IPS-20b (cell line): ENCODE results near the gene MCF2L.

Experiments used
- H3K27ac ChIP-seq: one replicate; pipeline ENCODE4 v1.5.1; 2013; ENCODE audit warnings: low read length
- H3K27me3 ChIP-seq: 2 replicates; pipeline ENCODE4 v1.6.1; 2013; ENCODE audit warnings: mild to moderate bottlenecking, low read length, inconsistent platforms; ENCODE audit not compliant: insufficient read depth
- H3K36me3 ChIP-seq: 2 replicates; pipeline ENCODE4 v1.6.1; 2013; ENCODE audit warnings: low read depth, mild to moderate bottlenecking, inconsistent platforms, low read length, moderate library complexity; ENCODE audit not compliant: insufficient read depth
- H3K4me1 ChIP-seq: 2 replicates; pipeline ENCODE4 v1.6.1; 2013; ENCODE audit warnings: mild to moderate bottlenecking, control low read depth, inconsistent platforms, low read length, moderate library complexity; ENCODE audit not compliant: insufficient read depth
- H3K4me3 ChIP-seq: 2 replicates; pipeline ENCODE4 v1.5.1; 2013; ENCODE audit warnings: mild to moderate bottlenecking, low read length, inconsistent platforms
- H3K9ac ChIP-seq: 2 replicates; pipeline ENCODE4 v1.6.1; 2013; ENCODE audit warnings: low read depth, mild to moderate bottlenecking, inconsistent platforms, low read length, moderate library complexity
- H3K9me3 ChIP-seq: 2 replicates; pipeline ENCODE4 v1.6.1; 2013; ENCODE audit warnings: mild to moderate bottlenecking, low read depth, low read length, inconsistent platforms; ENCODE audit not compliant: insufficient read depth

Gene MCF2L

DNA sequence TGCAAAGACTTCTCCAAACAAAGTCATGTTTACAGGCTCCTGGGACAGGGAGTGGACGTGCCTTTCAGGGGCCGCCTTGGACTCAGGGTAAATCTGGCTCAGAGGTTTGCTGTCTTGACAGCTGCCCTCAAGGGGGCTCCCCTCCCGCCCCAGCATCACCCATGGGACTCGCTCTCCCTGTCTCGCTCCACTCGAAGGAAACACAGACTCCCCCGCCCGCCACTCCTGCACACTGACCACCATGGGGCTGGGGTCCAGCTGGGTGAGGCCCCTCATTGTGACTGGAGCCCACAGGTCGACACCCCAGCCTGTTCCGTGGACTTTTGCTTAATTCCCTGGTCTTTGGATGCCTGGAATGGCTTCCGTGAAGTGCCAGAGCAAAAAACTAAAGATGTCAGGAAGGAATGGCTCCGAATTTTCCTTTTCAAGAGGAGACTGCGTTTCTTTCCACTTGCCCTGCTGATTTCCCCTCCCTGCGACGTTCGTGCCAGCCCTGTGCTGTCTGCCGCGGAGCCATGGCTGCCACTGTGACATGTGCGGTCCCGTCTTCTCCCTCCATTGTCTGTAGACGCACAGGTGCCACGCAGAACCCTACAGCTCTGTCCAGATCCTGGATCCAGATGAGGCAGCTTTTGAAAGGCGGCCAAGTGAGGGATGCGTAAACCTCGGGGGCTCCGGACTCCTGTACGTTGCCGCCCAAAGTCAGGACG is 48.6 kb downstream of the MCF2L start:
- Histone ChIP-seq H3K4me3 (no peak overlapping the region), H3K4me1 (no peaks in the 10 kb centered on the region), H3K36me3 (no peaks in the 10 kb centered on the region), H3K9ac (no peak overlapping the region), H3K27ac (no peak overlapping the region), H3K9me3 (no peaks in the 10 kb centered on the region), H3K27me3 (no peaks in the 10 kb centered on the region)

DNA sequence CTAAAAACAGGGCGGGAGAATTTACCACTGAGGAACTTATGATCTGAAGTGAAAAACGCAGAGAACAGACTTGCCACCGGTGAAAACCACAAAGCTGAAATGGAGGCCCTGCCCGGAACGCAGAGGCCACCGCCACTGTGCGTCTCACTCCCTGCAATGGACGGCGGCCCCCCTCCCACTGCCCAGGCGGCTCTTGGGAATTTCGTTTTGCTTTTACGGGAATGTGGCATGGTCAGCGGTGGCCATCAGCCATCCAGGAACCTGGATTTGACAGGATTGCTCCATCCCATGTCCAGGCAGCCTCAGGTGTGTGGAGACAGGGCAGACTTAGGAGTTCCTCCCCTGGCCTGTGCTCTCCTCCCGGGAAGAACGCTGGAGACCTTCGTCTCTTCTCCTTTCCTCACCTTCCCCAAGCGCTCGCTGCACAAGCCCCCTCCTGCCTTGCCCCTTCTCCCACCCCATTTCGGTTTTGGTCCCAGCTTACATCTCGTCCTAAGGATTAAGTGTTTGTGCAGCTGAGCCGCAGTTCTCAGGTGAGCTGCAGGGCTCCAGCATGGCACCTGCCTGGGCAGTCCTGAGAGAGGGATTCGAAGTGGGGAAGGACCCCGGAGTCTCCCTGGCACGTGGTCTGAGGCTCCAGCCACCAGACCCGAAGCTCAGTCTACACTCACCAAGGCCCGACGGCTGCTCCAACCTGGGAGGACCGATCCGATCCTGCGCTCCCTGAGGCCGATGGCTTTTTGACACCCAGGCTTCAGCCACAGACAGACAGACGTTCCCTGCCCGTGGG is 49.9 kb downstream of the MCF2L start:
- H3K27ac ChIP-seq = no peak overlapping the region
- no peaks in the 10 kb centered on the region for H3K36me3 ChIP-seq
- H3K9me3 ChIP-seq = no peaks in the 10 kb centered on the region
- H3K9ac ChIP-seq = no peak overlapping the region
- peaks cover 2% of the 10 kb centered on the region; the same call in 1 of the 2 replicates for H3K4me1 ChIP-seq
- no peaks in the 10 kb centered on the region for H3K27me3 ChIP-seq
- no peak overlapping the region for H3K4me3 ChIP-seq

DNA sequence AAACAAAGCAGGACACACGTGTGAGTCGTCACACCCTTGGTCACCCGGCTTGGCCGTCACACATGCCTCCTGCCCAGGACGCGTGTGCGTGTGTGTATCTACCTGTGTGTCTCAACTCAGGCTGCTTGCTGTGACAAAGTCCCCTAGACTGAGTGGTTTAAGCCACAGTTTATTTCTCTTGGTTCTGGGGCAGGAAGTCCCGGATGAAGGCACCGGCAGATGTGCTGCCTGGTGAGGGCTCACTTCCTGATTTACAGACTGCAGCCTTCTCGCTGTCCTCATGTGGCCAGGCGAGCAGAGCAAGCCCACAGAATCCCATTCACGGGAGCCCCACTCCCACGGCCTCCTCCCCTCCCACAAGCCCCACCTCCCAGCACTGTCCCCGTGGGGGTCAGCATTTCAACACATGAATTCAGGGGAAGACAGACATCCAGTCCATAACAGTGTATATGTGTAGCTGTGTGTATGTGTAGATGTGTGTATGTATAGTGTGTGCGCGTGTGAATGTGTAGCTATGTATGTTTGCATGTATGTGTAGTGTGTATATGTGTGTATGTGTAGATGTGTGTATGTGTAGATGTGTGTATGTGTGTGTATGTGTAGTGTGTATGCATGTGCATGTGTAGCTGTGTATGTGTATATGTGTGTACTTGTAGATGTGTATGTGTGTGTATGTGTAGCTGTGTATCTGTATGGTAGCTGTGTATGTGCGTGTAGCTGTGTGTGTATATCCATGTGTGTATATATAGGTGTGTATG is 51.5 kb downstream of the MCF2L start:
- no peaks in the 10 kb centered on the region for H3K36me3 ChIP-seq
- H3K27me3 ChIP-seq = no peaks in the 10 kb centered on the region; the same call in 1 of the 2 replicates
- peaks cover 2% of the 10 kb centered on the region; the same call in 1 of the 2 replicates for H3K4me1 ChIP-seq
- H3K27ac ChIP-seq = no peak overlapping the region
- H3K9ac ChIP-seq = no peak overlapping the region
- H3K9me3 ChIP-seq = no peaks in the 10 kb centered on the region
- H3K4me3 ChIP-seq = no peak overlapping the region

DNA sequence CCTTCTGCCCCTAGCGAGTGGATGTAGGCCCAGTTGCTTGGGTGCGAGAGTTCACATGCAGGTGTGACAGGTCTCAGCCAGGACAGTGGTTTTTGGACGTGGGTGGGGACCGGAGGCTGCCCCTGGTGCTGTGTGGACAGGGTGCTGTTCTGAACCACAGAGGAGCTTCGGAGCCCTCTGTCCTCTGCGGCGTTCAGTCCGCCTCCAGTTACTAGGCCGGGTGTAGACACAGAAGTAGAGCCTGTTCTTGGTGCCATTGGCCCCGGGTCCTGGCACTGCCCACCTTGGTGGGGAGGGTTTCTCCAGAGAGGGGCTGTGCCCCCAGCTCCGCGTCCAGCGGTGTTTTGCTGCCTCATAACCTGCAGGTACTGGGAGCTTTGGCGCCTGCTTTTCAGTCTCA is 52.4 kb downstream of the MCF2L start:
- Histone ChIP-seq H3K27me3 (no peaks in the 10 kb centered on the region; the same call in 1 of the 2 replicates), H3K4me3 (no peak overlapping the region), H3K4me1 (peaks cover 2% of the 10 kb centered on the region; the same call in 1 of the 2 replicates), H3K36me3 (no peaks in the 10 kb centered on the region), H3K9me3 (no peaks in the 10 kb centered on the region), H3K27ac (no peak overlapping the region), H3K9ac (no peak overlapping the region)

DNA sequence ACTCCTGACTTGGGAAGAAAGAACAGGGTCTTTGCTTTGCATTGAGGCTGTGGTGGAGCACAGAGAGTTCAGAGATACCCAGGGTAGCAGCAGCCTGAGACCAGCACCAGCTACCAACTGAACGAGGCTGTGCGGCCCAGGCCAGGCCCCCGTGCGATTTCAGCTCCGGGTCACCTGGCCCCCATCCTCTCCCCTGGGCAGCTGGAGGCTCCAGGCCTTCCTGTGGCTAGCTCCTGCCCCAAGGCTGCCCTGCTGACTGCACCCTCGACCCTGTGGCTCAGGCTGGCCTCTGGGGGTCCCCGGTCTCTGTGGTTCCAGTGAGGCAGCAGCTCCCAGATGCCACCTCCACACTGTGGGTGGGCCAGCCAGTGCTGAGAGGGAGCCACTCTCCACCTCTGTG is 52.8 kb downstream of the MCF2L start:
- no peaks in the 10 kb centered on the region; the same call in 1 of the 2 replicates for H3K27me3 ChIP-seq
- H3K9ac ChIP-seq = no peak overlapping the region
- no peaks in the 10 kb centered on the region for H3K9me3 ChIP-seq
- no peaks in the 10 kb centered on the region for H3K36me3 ChIP-seq
- no peak overlapping the region for H3K27ac ChIP-seq
- H3K4me3 ChIP-seq = no peak overlapping the region
- peaks cover 2% of the 10 kb centered on the region; the same call in 1 of the 2 replicates for H3K4me1 ChIP-seq

DNA sequence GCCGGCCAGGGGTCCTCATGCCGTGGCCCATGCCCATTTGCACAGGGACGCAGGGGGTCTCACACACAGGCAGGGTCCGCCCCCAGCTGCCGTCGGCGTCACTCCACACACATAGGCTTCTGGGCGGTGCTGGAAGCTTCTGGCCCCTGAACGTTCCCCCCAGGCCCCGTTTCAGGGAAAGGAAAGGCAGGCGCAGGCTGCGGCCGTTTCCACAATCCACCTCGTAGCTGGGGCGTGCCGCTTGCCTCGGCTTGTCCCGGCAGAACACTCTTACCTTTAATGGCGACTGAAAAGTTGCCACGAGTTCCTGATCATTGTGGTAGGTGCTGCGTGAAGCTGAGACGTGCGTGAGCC is 53.4 kb downstream of the MCF2L start:
- no peaks in the 10 kb centered on the region for H3K36me3 ChIP-seq
- H3K4me1 ChIP-seq = peaks cover 2% of the 10 kb centered on the region; the same call in 1 of the 2 replicates
- no peaks in the 10 kb centered on the region; the same call in 1 of the 2 replicates for H3K27me3 ChIP-seq
- no peaks in the 10 kb centered on the region for H3K9me3 ChIP-seq
- H3K9ac ChIP-seq = peak overlapping the region; percentile 44; the same call in 1 of the 2 replicates
- no peak overlapping the region for H3K27ac ChIP-seq
- H3K4me3 ChIP-seq = no peak overlapping the region

DNA sequence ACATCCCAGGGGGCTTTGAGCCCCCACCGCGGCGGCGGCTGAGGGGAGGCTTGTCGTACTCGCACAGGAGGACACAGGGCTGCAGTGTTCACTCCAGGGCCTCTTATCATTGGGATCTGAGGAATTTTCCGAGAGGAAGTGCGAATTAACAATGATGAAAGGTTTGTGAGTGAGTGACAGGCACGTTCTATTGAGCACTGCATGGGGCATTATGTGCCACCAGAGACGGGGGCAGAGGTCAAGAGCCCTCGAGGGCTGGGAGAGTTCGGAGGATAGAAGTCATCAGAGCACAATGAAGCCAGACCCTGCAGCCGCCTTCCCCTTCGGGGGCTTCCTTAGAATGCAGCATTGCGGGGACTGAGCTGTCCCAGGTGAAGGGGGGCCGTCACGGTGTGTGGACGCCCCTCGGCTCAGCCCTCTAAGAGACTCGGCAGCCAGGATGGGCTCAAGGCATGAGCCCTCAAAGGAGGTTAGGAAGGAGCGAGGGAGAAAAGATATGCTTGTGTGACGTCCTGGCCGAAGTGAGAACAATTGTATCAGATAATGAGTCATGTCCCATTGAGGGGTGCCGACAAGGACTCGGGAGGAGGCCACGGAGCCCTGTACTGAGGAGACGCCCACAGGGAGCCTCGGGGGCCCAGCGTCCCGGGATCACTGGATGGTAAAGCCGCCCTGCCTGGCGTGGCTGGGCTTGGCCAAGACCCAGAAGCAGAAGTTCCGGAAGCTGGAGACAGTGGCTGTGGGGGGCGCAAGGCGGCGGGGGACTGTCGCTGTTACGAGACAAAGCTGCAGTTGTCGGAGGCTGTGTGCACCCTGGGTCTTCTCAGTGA is 53.9 kb downstream of the MCF2L start:
- Histone ChIP-seq H3K27ac (no peak overlapping the region), H3K4me3 (0 out of 2 replicates have a peak overlapping the region, but pooled peaks have one; percentile 4), H3K36me3 (no peaks in the 10 kb centered on the region), H3K9me3 (no peaks in the 10 kb centered on the region), H3K27me3 (no peaks in the 10 kb centered on the region; the same call in 1 of the 2 replicates), H3K4me1 (peaks cover 2% of the 10 kb centered on the region; the same call in 1 of the 2 replicates), H3K9ac (peak overlapping the region; percentile 44; the same call in 1 of the 2 replicates)

DNA sequence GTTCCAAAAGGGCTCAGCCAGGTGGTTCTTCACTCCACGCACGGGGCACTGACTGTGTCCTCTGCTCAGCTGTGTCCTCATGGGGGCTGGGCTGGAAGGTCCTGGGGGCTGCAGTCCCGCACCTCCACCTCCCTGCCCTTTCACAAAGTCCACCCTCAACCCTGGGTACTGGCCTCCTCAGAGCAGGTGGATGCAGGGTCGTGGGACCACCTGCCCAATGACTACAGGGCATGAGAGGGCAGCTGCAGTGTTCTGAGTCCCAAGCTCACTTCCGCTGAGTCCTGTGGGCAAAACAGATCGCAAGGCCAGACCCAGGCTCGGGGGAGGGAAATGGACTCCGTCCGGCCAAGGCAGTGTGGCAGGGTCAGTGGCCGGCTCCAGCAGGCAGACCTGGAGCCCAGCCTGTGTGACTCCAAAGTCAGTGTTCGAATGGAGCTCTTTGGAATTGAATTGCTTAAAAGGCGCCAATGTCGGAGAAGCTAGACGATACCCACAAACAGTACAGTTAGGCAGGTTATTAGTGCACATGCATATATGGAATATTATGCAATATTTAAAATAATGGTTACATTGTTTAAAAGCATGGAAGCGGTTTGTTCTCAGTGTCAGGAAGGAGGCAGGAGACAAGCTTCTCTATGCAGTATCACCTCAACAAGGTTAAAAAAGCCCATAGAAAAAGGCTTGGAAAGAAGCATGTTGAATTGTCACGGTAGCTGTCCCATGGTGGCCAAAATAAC is 54.8 kb downstream of the MCF2L start:
- H3K36me3 ChIP-seq = no peaks in the 10 kb centered on the region
- no peak overlapping the region for H3K27ac ChIP-seq
- peaks cover 2% of the 10 kb centered on the region; the same call in 1 of the 2 replicates for H3K4me1 ChIP-seq
- no peaks in the 10 kb centered on the region for H3K9me3 ChIP-seq
- no peak overlapping the region for H3K4me3 ChIP-seq
- no peaks in the 10 kb centered on the region; the same call in 1 of the 2 replicates for H3K27me3 ChIP-seq
- H3K9ac ChIP-seq = peak overlapping the region; percentile 7; the same call in 1 of the 2 replicates

DNA sequence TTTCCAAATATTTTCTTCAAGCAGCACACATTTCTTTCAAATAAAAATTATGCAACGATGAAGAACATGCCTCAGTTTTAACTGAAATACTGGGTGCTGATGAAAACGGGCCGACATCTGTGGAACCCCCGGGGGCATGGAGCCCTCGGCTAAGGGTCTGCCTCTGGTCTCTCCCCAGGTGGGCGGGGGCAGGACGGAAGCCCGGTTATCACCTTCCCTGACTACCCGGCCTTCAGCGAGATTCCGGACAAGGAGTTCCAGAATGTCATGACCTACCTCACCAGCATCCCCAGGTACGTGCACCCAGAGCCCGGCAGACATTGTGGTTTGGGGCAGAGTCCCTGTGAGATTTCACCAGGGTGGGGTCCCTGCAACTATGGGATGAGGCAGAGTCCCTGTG is 55.5 kb downstream of the MCF2L start:
- no peaks in the 10 kb centered on the region; the same call in 1 of the 2 replicates for H3K27me3 ChIP-seq
- no peaks in the 10 kb centered on the region for H3K9me3 ChIP-seq
- no peak overlapping the region for H3K27ac ChIP-seq
- no peaks in the 10 kb centered on the region for H3K36me3 ChIP-seq
- H3K9ac ChIP-seq = no peak overlapping the region
- peaks cover 2% of the 10 kb centered on the region; the same call in 1 of the 2 replicates for H3K4me1 ChIP-seq
- no peak overlapping the region for H3K4me3 ChIP-seq

DNA sequence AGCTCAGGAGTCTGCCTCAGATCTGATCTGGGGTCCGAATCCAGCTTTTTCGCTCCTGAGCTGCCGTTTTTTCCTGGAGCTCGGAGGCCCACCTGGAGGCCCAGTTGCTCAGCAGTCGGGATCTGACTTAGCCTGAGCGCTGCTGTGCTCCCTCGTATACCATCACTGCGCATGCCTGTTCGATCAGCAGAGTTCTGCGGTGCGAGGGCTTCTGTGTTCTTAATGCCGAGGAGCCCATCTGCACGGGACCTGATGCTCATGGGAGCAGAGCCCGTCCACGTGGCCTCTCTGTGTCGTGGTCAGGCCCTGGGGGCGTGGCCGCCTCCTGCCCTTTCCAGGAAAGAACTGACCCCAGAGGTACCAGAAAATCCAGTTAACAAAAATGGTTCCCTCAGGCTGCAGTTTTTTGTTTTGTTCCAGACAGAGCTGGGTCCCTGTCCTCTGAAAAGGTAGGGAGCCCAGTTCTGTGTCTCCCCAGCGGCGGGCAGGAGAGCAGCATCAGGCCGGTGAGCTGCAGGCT is 57.4 kb downstream of the MCF2L start:
- no peak overlapping the region for H3K27ac ChIP-seq
- H3K27me3 ChIP-seq = no peaks in the 10 kb centered on the region; the same call in 1 of the 2 replicates
- no peak overlapping the region for H3K4me3 ChIP-seq
- H3K9me3 ChIP-seq = no peaks in the 10 kb centered on the region
- H3K4me1 ChIP-seq = peaks cover 2% of the 10 kb centered on the region; the same call in 1 of the 2 replicates
- no peak overlapping the region for H3K9ac ChIP-seq
- no peaks in the 10 kb centered on the region for H3K36me3 ChIP-seq
